SK-N-SH treated with all-trans-retinoic acid at 6 μM for 48 hours (cell line): ENCODE results near the gene PCDHA6.

Source experiments
- BACH2 ChIP-seq: fragments of 250-450 bp; sonication (Bioruptor Pico); IDR thresholded peaks from 2 replicates; pipeline ENCODE4 v1.9.0; 2021; ENCODE audit warnings: mild to moderate bottlenecking, borderline replicate concordance
- PPARA ChIP-seq: fragments of 250-450 bp; sonication (Bioruptor Pico); IDR thresholded peaks from 2 replicates; pipeline ENCODE4 v1.5.0; 2020; ENCODE audit warnings: mild to moderate bottlenecking, borderline replicate concordance
- RARB ChIP-seq: fragments of 250-450 bp; sonication (Bioruptor Pico); IDR thresholded peaks from 2 replicates; pipeline ENCODE4 v1.8.0; 2021; ENCODE audit warnings: mild to moderate bottlenecking, moderate library complexity
- TOX ChIP-seq: fragments of 250-450 bp; sonication (Bioruptor Pico); IDR thresholded peaks from 2 replicates; pipeline ENCODE4 v1.8.0; 2021; ENCODE audit warnings: mild to moderate bottlenecking, moderate library complexity, borderline replicate concordance
- ZC3H10 ChIP-seq: fragments of 250-450 bp; sonication (Bioruptor Pico); IDR thresholded peaks from 2 replicates; pipeline ENCODE4 v1.5.1; 2021; ENCODE audit warnings: mild to moderate bottlenecking, moderate library complexity
- ZNF70 ChIP-seq: fragments of 450-650 bp; formaldehyde crosslinking; IDR thresholded peaks from 2 replicates; pipeline ENCODE4 v1.5.0; 2020; ENCODE audit warnings: mild to moderate bottlenecking, moderate library complexity
- TF ChIP-seq, protein P1 (sequence below): fragments of 250-450 bp; sonication (Bioruptor Pico); IDR thresholded peaks from 2 replicates; pipeline ENCODE4 v1.8.0; 2020; ENCODE audit warnings: mild to moderate bottlenecking, moderate library complexity, borderline replicate concordance

DNA sequence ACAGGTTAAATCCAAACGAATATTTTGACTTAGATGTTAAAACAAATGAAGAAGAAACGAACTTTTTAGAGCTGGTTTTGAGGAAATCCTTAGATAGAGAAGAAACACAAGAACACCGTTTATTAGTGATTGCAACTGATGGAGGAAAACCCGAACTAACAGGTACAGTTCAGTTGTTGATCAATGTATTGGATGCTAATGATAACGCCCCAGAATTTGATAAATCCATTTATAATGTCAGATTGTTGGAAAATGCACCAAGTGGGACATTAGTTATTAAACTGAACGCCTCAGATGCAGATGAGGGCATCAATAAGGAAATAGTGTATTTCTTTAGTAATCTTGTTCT lies 5.5 kb upstream of the PCDHA6 start:
- TF ChIP-seq, protein P1, sequence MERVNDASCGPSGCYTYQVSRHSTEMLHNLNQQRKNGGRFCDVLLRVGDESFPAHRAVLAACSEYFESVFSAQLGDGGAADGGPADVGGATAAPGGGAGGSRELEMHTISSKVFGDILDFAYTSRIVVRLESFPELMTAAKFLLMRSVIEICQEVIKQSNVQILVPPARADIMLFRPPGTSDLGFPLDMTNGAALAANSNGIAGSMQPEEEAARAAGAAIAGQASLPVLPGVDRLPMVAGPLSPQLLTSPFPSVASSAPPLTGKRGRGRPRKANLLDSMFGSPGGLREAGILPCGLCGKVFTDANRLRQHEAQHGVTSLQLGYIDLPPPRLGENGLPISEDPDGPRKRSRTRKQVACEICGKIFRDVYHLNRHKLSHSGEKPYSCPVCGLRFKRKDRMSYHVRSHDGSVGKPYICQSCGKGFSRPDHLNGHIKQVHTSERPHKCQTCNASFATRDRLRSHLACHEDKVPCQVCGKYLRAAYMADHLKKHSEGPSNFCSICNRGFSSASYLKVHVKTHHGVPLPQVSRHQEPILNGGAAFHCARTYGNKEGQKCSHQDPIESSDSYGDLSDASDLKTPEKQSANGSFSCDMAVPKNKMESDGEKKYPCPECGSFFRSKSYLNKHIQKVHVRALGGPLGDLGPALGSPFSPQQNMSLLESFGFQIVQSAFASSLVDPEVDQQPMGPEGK (CRISPR knock-in tag), result no peak
- TF ChIP-seq RARB (CRISPR knock-in tag) (no peak), PPARA (CRISPR knock-in tag) (no peak), ZC3H10 (CRISPR knock-in tag) (no peak), TOX (no peak), BACH2 (no peak), ZNF70 (CRISPR knock-in tag) (no peak)
